AG09319 (cell line): ENCODE measurements around the gene LGI4.
A peak's percentile ranks its signal among the peaks of the same experiment; 100 is the strongest.

ENCODE experiments used
- DNase-seq: peaks from one replicate; pipeline ENCODE4 v3.0.0-alpha.2; 2010; ENCODE audit warnings: low read depth; ENCODE audit errors: extremely low read depth
- CTCF ChIP-seq: IDR thresholded peaks from 2 replicates; pipeline ENCODE4 v1.5.1; 2011; ENCODE audit warnings: low read depth, mild to moderate bottlenecking, inconsistent platforms, low read length, moderate library complexity

Gene LGI4

GRCh38 chr19:35140207-35140961 lies 5.5 kb upstream of the LGI4 start:
- no peak for DNase-seq
- no peak for TF ChIP-seq CTCF

- TF ChIP-seq CTCF, result no peak
- DNase-seq, result no peak
Measured at GRCh38 chr19:35138305-35138892, 3.5 kb upstream of the LGI4 start, which contains the start of gene FXYD1. Gene FXYD1, plus strand, starts transcription at chr19:35138824. Its CDS starts 1,256 bp downstream, at chr19:35140080.

GRCh38 chr19:35136977-35137702 lies 2.3 kb upstream of the LGI4 start:
- no peak for DNase-seq
- TF ChIP-seq CTCF, result no peak

- no peak for DNase-seq
- TF ChIP-seq CTCF, result no peak
Measured at GRCh38 chr19:35136231-35136630, 1.4 kb upstream of the LGI4 start.

- peak; percentile 85 for TF ChIP-seq CTCF
- DNase-seq, result no peak
Measured at GRCh38 chr19:35135389-35135909, 590 bp upstream of the LGI4 start.

- DNase-seq, result no peak
Measured at GRCh38 chr19:35133826-35134225, 1.0 kb downstream of the LGI4 start.

More at GRCh38 chr19:35133826-35134225, 1.0 kb downstream of the LGI4 start:
- TF ChIP-seq CTCF, result no peak
